H9 (cell line): ENCODE measurements around the gene KRTAP4-1. TPM values are rescaled to one million over a fixed set of nuclear protein-coding genes. Genes with fewer than 3 reads are reported as not detected.

Experiments used
- DNase-seq: peaks from one replicate; pipeline ENCODE4 v3.0.0-alpha.2; 2017
- H2AFZ ChIP-seq: one replicate; pipeline ENCODE4 v1.6.1; 2013; ENCODE audit warnings: mild to moderate bottlenecking, low read length, control low read depth, moderate library complexity
- H2AK5ac ChIP-seq: 2 replicates; pipeline ENCODE4 v1.6.1; 2013; ENCODE audit warnings: low read length, control low read depth, mixed read lengths; ENCODE audit not compliant: insufficient read length
- H2BK120ac ChIP-seq: one replicate; pipeline ENCODE4 v1.6.1; 2013; ENCODE audit warnings: low read depth, mild to moderate bottlenecking, low read length, control low read depth, inconsistent platforms; ENCODE audit not compliant: poor library complexity, severe bottlenecking
- H2BK12ac ChIP-seq: 2 replicates; pipeline ENCODE4 v1.6.1; 2013; ENCODE audit warnings: low read length, control low read depth, mixed read lengths, low read depth; ENCODE audit not compliant: insufficient read length
- H2BK15ac ChIP-seq: 2 replicates; pipeline ENCODE4 v1.6.1; 2013; ENCODE audit warnings: low read depth, low read length, control low read depth
- H2BK20ac ChIP-seq: one replicate; pipeline ENCODE4 v1.6.1; 2013; ENCODE audit warnings: low read depth, mild to moderate bottlenecking, low read length, control low read depth, inconsistent platforms; ENCODE audit not compliant: poor library complexity, severe bottlenecking
- H2BK5ac ChIP-seq: 2 replicates; pipeline ENCODE4 v1.6.1; 2013; ENCODE audit warnings: low read length, control low read depth, mixed read lengths; ENCODE audit not compliant: insufficient read length
- H3K14ac ChIP-seq: 2 replicates; pipeline ENCODE4 v1.6.1; 2013; ENCODE audit warnings: low read length, control low read depth; ENCODE audit not compliant: insufficient read depth
- H3K18ac ChIP-seq: 2 replicates; pipeline ENCODE4 v1.6.1; 2013; ENCODE audit warnings: low read depth, mild to moderate bottlenecking, mixed read lengths, low read length, control low read depth; ENCODE audit not compliant: insufficient read length
- H3K23ac ChIP-seq: 2 replicates; pipeline ENCODE4 v1.6.1; 2013; ENCODE audit warnings: low read length, control low read depth, mixed read lengths, low read depth; ENCODE audit not compliant: insufficient read length
- H3K23me2 ChIP-seq: 2 replicates; pipeline ENCODE4 v1.6.1; 2013; ENCODE audit warnings: low read depth, mild to moderate bottlenecking, mixed read lengths, low read length, control low read depth; ENCODE audit not compliant: insufficient read length, poor library complexity, severe bottlenecking
- H3K27ac ChIP-seq: 2 replicates; pipeline ENCODE4 v1.5.1; 2013; ENCODE audit warnings: low read length, control low read depth, mixed read lengths, low read depth; ENCODE audit not compliant: insufficient read length
- H3K27me3 ChIP-seq: 2 replicates; pipeline ENCODE4 v1.6.1; 2013; ENCODE audit warnings: low read length, control low read depth, inconsistent platforms; ENCODE audit not compliant: insufficient read depth
- H3K4ac ChIP-seq: 2 replicates; pipeline ENCODE4 v1.6.1; 2013; ENCODE audit warnings: low read depth, mild to moderate bottlenecking, control low read depth, inconsistent platforms, low read length, moderate library complexity
- H3K4me1 ChIP-seq: 2 replicates; pipeline ENCODE4 v1.6.1; 2013; ENCODE audit warnings: low read length, control low read depth, inconsistent platforms; ENCODE audit not compliant: insufficient read depth
- H3K4me2 ChIP-seq: 2 replicates; pipeline ENCODE4 v1.6.1; 2013; ENCODE audit warnings: low read length, control low read depth, mixed read lengths; ENCODE audit not compliant: insufficient read length, insufficient read depth
- H3K56ac ChIP-seq: 2 replicates; pipeline ENCODE4 v1.6.1; 2013; ENCODE audit warnings: low read depth, mild to moderate bottlenecking, mixed read lengths, low read length, control low read depth; ENCODE audit not compliant: insufficient read length
- H3K79me1 ChIP-seq: 2 replicates; pipeline ENCODE4 v1.6.1; 2013; ENCODE audit warnings: low read depth, mild to moderate bottlenecking, moderate library complexity, low read length, control low read depth, inconsistent platforms; ENCODE audit not compliant: insufficient read depth, poor library complexity, severe bottlenecking
- H3K79me2 ChIP-seq: 2 replicates; pipeline ENCODE4 v1.6.1; 2013; ENCODE audit warnings: low read length, control low read depth, inconsistent platforms; ENCODE audit not compliant: insufficient read depth
- H3K9ac ChIP-seq: 2 replicates; pipeline ENCODE4 v1.6.1; 2013; ENCODE audit warnings: low read length, control low read depth, mixed read lengths; ENCODE audit not compliant: insufficient read length; ENCODE audit errors: extremely low read depth
- H3K9me3 ChIP-seq: one replicate; pipeline ENCODE4 v1.6.1; 2013; ENCODE audit warnings: low read depth, low read length, inconsistent platforms; ENCODE audit not compliant: control insufficient read depth
- H3T11ph ChIP-seq: one replicate; pipeline ENCODE4 v1.6.1; 2013; ENCODE audit warnings: mild to moderate bottlenecking, low read length, control low read depth, inconsistent platforms
- H4K20me1 ChIP-seq: one replicate; pipeline ENCODE4 v1.6.1; 2013; ENCODE audit not compliant: control insufficient read depth, insufficient read length, insufficient read depth
- H4K5ac ChIP-seq: 2 replicates; pipeline ENCODE4 v1.6.1; 2013; ENCODE audit warnings: low read depth, mild to moderate bottlenecking, mixed read lengths, low read length, control low read depth; ENCODE audit not compliant: insufficient read length
- H4K8ac ChIP-seq: replicated peaks from 2 replicates; pipeline ENCODE4 v1.6.1; 2013; ENCODE audit warnings: low read length, control low read depth, mixed read lengths, low read depth; ENCODE audit not compliant: insufficient read length
- H4K91ac ChIP-seq: 2 replicates; pipeline ENCODE4 v1.6.1; 2013; ENCODE audit warnings: low read depth, mild to moderate bottlenecking, moderate library complexity, mixed read lengths, low read length, control low read depth; ENCODE audit not compliant: insufficient read length
- H3K27ac Mint-ChIP-seq, 3 experiments: 2 replicates in 2 of 3; 3 replicates in 1 of 3; pipeline ENCODE4 v1.8.0; 2020 to 2021; ENCODE audit warnings: mixed read lengths in 3 of 3, mild to moderate bottlenecking in 1 of 3, moderate library complexity in 1 of 3
- H3K27me3 Mint-ChIP-seq: 2 replicates; pipeline ENCODE4 v1.8.0; 2021; ENCODE audit warnings: low read depth, mild to moderate bottlenecking, moderate library complexity, mixed read lengths
- H3K36me3 Mint-ChIP-seq, 3 experiments: 2 replicates in 2 of 3; 3 replicates in 1 of 3; pipeline ENCODE4 v1.8.0; 2020 to 2021; ENCODE audit warnings: low read depth in 3 of 3, mixed read lengths in 3 of 3; ENCODE audit not compliant: insufficient read depth in 1 of 3
- H3K4me1 Mint-ChIP-seq, 2 experiments: 2 replicates each; pipeline ENCODE4 v1.8.0; 2020; ENCODE audit warnings: mixed read lengths in 2 of 2
- H3K4me3 Mint-ChIP-seq, 2 experiments: 2 replicates in 1 of 2; 3 replicates in 1 of 2; pipeline ENCODE4 v1.8.0; 2020 to 2021; ENCODE audit warnings: mild to moderate bottlenecking in 2 of 2, mixed read lengths in 2 of 2, moderate library complexity in 1 of 2
- H3K9me3 Mint-ChIP-seq, 2 experiments: 2 replicates in 1 of 2; 3 replicates in 1 of 2; pipeline ENCODE4 v1.8.0; 2020; ENCODE audit warnings: mild to moderate bottlenecking in 2 of 2, mixed read lengths in 2 of 2, moderate library complexity in 1 of 2
- CTCF ChIP-seq: fragments of 200-600 bp; sonication (generic); conservative IDR thresholded peaks from 3 replicates; pipeline ENCODE4 v1.8.0; 2021; ENCODE audit warnings: antibody characterized with exemption, mild to moderate bottlenecking
- WGBS: extraction: QIAGEN DNeasy Blood & Tissue Kit; methylation state at CpG from one replicate; pipeline ENCODE4 v1.1.7; 2013; ENCODE audit warnings: missing lambda C conversion rate, low lambda C conversion rate, mixed read lengths; ENCODE audit not compliant: insufficient read length; ENCODE audit errors: extremely low coverage; 5-methylcytosine and 5-hydroxymethylcytosine counted together
- total RNA-seq: library from RNA; stranded (reverse); gene quantifications from 2 replicates; pipeline ENCODE4 v1.2.1, GENCODE V29; 2021

Gene KRTAP4-1
- total RNA-seq, 1 experiment from 2014 or later = not detected

DNA sequence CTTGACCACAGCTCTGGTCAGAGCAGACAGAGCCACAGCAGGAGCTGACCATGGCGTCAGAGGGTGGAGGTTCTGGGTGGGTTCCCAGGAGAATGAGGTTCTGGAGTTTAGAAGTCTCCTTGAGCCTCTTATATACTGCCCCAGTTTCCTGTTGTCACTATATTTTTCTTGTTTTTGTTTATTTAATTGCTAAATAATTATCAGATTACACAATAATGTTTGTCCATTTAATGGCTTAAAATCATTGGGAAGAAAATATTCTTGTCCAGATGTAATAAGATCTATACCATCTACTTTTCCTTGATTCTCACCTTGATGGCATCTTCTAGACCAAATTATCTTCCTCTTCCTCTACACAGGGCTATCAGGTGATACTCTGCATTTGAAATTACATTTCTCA lies 16.6 kb downstream of the KRTAP4-1 start, which contains the start of gene KRTAP4-3:
Gene KRTAP4-3 (minus strand): TSS at position 101 of the 400 bp plus-strand sequence. CDS start 49 bp downstream, at position 52.
- Histone ChIP-seq H3K27me3 (no peaks in the 10 kb centered on the region), H3T11ph (no peak within 1 kb of the TSS), H3K79me1 (no peaks in the 10 kb centered on the region), H2BK15ac (no peak within 1 kb of the TSS), H4K20me1 (no peaks in the 10 kb centered on the region), H2BK20ac (no peak within 1 kb of the TSS), H2AK5ac (no peak within 1 kb of the TSS), H3K9me3 (no peaks in the 10 kb centered on the region), H4K5ac (no peak within 1 kb of the TSS), H2BK5ac (no peak within 1 kb of the TSS), H3K56ac (no peak within 1 kb of the TSS), H3K79me2 (no peaks in the 10 kb centered on the region), H2BK12ac (no peak within 1 kb of the TSS), H4K91ac (no peak within 1 kb of the TSS), H3K23me2 (no peaks in the 10 kb centered on the region), H3K23ac (no peak within 1 kb of the TSS), H3K4ac (no peak within 1 kb of the TSS), H3K18ac (no peak within 1 kb of the TSS), H3K27ac (no peak within 1 kb of the TSS), H2AFZ (no peak within 1 kb of the TSS), H3K4me1 (no peaks in the 10 kb centered on the region), H4K8ac (no peak within 1 kb of the TSS), H3K14ac (no peak within 1 kb of the TSS), H2BK120ac (no peak within 1 kb of the TSS), H3K9ac (no peak within 1 kb of the TSS), H3K4me2 (no peak within 1 kb of the TSS)
- Mint-ChIP-seq H3K36me3 (no peaks in the 10 kb centered on the region), H3K4me3 (no peak within 1 kb of the TSS), H3K27me3 (no peaks in the 10 kb centered on the region; the same call in 1 of the 2 replicates), H3K4me1 (no peaks in the 10 kb centered on the region), H3K9me3 (no peaks in the 10 kb centered on the region; a peak in 1 of 5 replicates), H3K27ac (no peak within 1 kb of the TSS; a peak in 1 of 7 replicates)
- DNase-seq = no peak
- WGBS = no CpG with 5 or more reads among the region's 1 CpG
- TF ChIP-seq CTCF = no peak
